Right kidney (tissue), 1 donor: Measurements from ENCODE around the gene ASTN2.

Experiments used
- DNase-seq: peaks from one replicate; pipeline ENCODE4 v3.0.0-alpha.2; 2016

The ASTN2 gene

GRCh38 chr9:116733010-116733641 lies 681.7 kb downstream of the ASTN2 start:
- no peak for DNase-seq

- DNase-seq, result no peak
These were observed 688.3 kb downstream of the ASTN2 start for GRCh38 chr9:116726602-116727001.

- DNase-seq, result no peak
These were observed 690.7 kb downstream of the ASTN2 start for GRCh38 chr9:116724123-116724522.

- no peak for DNase-seq
These were observed 692.9 kb downstream of the ASTN2 start for GRCh38 chr9:116721944-116722343.

- DNase-seq, result no peak
These were observed 693.4 kb downstream of the ASTN2 start for GRCh38 chr9:116721411-116721810.

- no peak for DNase-seq
These were observed 694.7 kb downstream of the ASTN2 start for GRCh38 chr9:116720111-116720510.

GRCh38 chr9:116718111-116718510 lies 696.7 kb downstream of the ASTN2 start:
- no peak for DNase-seq

GRCh38 chr9:116717150-116717549 lies 697.7 kb downstream of the ASTN2 start:
- no peak for DNase-seq

- DNase-seq, result no peak
These were observed 698.4 kb downstream of the ASTN2 start for GRCh38 chr9:116716438-116716837.

GRCh38 chr9:116715751-116716150 lies 699.1 kb downstream of the ASTN2 start:
- no peak for DNase-seq

GRCh38 chr9:116713271-116713670 lies 701.6 kb downstream of the ASTN2 start:
- no peak for DNase-seq

GRCh38 chr9:116712781-116713180 lies 702.1 kb downstream of the ASTN2 start:
- no peak for DNase-seq

GRCh38 chr9:116706310-116707290 lies 708.3 kb downstream of the ASTN2 start:
- DNase-seq, result no peak

GRCh38 chr9:116705531-116705930 lies 709.3 kb downstream of the ASTN2 start:
- DNase-seq, result no peak

GRCh38 chr9:116704470-116704869 lies 710.4 kb downstream of the ASTN2 start:
- DNase-seq, result no peak

GRCh38 chr9:116703634-116704033 lies 711.2 kb downstream of the ASTN2 start:
- no peak for DNase-seq

- DNase-seq, result no peak
These were observed 712.8 kb downstream of the ASTN2 start for GRCh38 chr9:116701940-116702642.

GRCh38 chr9:116700882-116701865 lies 713.7 kb downstream of the ASTN2 start:
- DNase-seq, result no peak

GRCh38 chr9:116700279-116700678 lies 714.6 kb downstream of the ASTN2 start:
- DNase-seq, result no peak

- DNase-seq, result no peak
These were observed 717.0 kb downstream of the ASTN2 start for GRCh38 chr9:116697887-116698286.

GRCh38 chr9:116697362-116697761 lies 717.5 kb downstream of the ASTN2 start:
- no peak for DNase-seq

- no peak for DNase-seq
These were observed 719.4 kb downstream of the ASTN2 start for GRCh38 chr9:116695438-116695837.
